ENCODE measurements around the gene SLC37A1.

SLC37A1 gene

DNA sequence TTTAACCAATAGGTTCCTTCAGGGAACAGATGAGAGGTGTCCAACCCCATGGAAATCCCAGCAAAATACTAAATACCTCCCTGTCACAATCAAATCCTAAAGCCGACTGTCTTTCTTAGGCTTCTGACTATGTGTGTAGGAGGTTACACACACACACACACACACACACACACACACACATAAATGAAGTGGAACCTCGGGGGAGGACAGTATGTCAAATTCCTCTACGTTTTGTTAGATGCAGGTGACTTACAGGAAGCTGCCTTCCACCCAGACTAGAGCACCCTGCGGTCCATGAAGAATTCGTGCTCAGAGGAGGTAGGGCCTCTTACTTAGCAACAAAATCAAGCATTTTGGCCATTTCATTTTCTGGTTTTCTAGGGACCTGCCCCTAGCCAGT, 34.1 kb upstream of the SLC37A1 start:
- DNase-seq, result no peak

DNA sequence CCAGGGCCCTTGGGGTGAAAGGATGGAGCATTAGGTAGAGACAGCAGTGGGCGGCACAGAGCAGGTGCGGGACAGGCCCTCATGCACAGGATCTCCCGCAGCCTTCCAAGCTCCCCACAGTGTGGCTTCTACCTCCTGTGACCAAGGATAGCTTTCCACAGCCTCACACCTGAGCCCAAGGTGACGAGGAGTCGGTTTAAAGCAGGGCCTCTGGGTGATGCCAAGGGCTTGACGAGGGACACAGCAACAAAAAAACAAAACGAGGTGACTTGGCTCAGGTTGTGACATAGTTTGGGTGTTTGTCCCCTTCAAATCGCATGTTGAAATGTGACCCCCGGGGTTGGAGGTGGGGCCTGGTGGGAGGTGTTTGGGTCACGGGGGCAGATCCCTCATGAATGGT, 32.9 kb upstream of the SLC37A1 start:
- DNase-seq, result no peak

DNA sequence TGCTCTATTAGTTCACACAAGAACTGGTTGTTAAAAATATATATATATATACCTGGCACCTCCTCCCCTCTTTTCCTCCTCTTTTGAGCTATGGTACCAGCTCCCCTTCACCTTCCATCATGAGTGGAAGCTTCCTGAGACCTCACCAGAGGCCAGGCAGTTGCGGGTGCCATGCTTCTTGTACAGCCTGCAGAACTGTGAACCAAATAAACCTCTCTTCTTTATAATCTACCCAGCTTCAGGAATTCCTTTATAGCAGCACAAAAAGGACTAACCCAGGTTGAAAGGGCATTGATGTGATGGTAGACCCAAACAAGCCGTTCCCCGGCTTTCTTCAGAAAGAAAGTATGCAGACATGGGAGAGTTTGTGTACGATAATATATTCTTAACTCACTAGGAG, 32.5 kb upstream of the SLC37A1 start:
- DNase-seq, result no peak

DNA sequence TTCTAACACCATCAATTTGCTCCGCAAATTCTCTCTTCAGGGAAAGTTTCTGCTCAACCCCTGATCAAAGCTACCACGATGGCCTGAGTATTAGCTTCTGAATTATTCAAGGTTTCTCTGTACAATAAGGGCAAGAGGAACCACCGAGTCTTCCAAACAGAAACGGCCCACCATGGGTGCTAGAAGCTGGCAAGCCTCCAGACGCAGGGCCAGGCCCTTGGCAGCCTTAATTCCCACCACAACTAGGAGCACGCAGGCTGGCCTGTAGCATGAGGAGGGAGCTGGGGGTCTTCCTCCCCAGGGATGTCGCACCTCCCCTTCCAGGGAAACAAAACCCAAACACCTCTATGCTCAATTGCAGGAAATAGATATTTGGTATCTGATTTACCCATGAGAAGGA, 28.7 kb upstream of the SLC37A1 start:
- DNase-seq, result no peak

DNA sequence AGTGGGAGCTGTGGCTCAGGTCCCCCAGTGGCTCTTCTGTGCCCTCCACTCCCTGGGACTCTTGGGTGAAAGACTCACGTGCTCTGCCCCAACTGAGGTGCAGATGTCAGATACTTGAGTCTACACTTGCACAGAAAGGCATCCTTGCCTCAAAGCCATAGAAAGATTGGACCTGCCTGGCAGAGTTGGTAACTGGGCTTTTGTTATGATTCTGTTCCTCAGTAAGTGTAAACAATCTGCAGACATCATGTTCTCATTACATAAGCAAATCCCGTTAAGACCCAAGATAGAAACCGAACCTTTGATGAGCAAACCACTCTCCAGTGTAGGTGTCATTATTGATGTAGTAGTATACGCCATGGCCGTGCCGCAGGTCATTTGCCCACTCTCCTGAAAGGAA, 27.6 kb upstream of the SLC37A1 start:
- no peak for DNase-seq

DNA sequence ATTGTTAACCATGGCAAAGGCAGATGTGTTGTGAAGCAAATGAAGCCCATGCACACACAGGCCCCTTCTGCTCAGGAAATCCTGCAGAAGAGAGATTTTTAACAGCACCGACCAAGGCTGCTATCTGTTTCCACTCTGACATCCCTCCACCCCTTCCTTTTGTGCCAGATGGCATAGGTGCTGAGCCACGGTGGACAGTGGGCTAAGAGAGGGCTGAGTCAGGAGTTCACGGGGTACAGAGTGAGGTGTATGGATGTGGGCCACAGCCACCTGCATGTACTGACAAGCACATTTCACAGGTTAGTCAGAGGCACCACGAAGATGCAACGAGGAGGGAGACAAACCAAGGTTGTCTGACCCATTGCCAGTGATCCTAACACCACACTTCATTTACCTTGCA, 27.1 kb upstream of the SLC37A1 start:
- DNase-seq, result no peak

DNA sequence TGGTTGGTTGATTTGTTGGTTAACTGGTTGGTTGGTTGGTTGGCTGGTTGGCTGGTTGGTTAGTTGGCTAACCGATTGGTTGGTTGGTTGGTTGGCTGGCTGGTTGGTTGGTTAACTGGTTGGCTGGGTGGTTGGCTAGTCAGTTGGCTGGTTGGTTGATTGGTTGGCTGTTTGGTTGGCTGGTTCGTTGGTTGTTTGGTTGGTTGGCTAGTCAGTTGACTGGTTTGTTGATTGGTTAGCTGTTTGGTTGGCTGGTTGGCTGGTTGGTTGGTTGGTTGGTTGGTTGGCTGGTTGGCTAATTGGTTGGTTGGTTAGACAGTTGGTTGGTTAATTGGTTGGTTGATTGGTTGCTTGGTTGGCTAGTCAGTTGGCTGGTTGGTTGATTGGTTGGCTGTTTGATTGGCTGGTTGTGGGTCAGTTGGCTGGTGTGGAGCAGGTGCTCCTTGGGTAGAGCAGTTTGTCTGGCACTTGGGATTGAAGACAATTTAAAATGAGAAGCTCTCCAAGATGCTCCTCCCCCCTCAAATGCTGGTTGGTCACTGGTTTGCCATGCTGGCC, 24.6 kb upstream of the SLC37A1 start:
- DNase-seq, result no peak

DNA sequence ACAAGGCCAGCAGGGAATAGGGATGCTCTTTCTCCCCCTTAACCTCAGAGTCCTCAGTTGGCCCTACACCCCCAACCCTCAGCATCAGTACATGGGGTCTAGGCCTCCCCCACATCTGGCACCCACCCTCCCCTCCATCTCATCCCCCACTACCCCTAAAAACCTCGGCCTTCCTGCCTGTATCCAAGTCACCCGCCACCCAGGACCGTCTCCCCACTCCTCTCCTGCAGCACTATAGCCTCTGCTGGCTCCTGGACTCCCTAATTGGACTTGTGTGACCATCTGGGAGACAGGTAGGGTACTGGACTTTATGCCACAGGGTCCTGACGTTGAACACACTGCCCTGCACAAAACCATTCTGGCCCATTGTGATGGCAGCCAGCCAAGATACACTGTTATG, 23.7 kb upstream of the SLC37A1 start:
- no peak for DNase-seq

DNA sequence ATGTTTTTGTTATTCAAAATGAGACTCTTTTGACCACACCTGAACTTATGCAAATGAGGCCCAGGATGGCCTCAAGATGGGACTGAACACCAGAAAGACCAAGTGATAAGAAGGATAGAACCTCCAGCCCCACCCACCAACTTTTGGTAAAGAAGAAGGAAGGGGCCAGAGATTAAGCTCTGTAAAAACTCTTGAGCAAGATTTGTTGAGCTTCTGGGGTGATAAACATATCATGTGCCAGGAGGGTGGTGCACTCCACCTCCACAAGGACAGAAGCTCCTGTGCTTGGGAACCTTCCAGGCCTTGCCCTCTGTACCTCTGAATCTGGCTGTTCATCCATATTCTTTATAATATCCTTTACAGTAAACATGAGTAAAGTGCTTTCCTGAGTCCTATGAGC, 22.9 kb upstream of the SLC37A1 start:
- no peak for DNase-seq

DNA sequence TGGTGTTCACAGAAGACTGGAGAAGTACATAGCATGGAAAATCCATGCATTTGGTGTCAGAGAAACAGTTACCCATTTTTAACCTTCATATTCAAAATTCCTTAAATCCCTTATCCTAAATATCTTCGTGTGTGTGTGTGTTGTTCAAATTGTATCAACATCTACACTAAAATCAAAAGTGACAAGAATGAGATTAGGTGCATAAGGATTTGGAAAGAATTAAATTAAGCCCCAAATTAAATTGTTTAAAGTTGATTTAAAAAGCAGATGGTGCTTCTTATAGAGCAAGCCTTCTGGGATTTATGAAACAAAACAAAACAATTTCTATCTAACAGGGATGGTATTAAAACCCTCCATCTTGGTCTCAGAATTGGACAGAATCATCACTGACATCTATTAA, 22.3 kb upstream of the SLC37A1 start:
- no peak for DNase-seq

DNA sequence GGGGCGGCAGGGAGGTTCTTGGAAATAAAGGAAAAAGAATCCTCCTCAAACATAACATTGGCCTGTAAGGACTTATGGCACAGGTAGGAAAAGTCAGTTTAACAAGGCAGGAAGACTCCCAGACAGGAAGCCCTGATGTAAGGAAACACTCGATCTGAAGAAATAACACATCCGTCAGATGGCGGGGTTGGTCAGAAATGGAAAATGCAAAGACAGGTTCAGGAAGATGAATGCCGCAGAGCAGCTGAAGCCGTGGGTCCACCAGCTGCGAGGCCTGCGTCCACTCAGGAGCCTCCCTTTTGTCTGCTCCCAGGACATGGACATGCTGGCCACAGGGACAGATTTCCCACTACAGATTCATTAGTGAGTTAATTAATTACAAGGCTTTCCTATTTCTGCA, 21.5 kb upstream of the SLC37A1 start:
- DNase-seq, result no peak

DNA sequence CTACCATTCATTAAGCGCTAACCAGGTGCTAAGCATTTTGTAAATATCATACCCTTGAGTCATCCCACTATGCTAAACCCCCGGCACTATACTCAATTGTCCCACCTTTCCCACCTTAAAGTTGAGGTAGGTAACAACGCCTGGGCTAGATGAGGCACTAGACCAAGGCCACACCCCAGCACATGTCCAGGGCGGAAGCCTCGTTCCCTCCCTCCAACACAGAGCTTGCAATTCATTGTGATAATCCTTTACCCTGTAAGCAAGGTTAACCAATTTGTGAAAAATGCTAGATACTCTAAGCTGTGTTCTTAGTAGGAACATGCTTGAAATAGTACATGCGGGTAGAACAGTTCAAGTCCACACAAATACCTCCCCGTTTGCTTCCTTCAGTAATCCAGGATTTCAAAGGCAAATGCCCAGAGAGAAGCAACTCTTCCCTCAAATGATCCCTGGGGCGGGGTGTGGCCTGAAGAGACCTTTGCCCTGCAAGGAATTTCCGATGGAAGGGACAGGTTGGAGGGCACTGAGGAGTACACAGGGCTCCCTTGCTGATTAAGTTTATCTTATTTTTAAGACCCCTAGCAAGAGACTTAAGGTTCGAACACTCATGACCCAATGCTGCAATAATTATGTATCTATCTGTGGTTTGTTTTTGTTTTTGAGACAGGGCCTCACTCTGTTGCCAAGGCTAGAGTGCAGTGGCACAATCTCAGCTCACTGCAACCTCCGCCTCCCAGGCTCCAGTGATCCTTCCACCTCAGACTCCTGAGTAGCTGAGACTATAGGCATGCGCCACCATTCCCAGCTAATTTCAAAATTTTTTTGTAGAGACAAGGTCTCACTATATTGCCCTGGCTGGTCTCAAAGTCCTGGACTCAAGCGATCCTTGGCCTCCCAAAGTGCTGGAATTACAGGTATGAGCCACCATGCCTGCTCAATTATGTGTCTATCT, 20.3 kb upstream of the SLC37A1 start:
- DNase-seq, result no peak

DNA sequence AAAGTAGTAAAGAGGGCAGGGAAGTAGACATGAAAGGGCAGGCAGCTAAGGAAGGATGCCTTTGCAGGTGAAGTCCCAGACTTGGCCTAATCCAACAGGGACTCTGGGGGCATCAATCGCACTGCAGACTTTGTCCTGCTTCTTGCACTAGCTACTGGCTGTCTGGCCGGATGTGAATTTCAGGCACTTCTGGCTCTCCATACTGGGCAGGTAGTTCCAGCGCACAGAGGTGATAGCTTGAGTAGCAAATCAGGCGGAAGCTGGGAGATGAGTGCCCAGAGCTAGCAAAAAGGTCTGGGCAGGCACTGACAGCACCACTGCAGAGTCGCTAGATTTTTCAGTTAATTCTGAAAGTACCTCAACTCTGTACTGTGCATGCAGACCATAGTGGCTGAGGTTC, 18.6 kb upstream of the SLC37A1 start:
- DNase-seq, result no peak

DNA sequence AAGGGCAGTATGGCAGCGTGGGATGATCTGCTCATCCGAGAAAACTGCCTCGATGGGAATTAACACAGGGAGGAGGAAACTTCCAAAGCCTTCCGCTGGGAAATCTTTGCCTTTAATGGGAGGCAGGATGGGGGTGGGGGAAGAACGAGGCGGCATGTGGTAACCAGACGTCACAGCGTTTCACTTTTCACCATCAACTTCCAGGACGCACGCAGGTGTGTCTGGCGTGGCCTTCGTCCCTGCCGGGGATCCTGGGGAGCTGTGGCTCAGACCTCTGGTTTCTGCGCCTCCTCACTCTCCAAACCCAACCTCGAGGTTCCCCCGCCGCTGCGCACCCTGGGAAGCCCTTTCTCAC, 17.9 kb upstream of the SLC37A1 start:
- peak; percentile 73 for DNase-seq

DNA sequence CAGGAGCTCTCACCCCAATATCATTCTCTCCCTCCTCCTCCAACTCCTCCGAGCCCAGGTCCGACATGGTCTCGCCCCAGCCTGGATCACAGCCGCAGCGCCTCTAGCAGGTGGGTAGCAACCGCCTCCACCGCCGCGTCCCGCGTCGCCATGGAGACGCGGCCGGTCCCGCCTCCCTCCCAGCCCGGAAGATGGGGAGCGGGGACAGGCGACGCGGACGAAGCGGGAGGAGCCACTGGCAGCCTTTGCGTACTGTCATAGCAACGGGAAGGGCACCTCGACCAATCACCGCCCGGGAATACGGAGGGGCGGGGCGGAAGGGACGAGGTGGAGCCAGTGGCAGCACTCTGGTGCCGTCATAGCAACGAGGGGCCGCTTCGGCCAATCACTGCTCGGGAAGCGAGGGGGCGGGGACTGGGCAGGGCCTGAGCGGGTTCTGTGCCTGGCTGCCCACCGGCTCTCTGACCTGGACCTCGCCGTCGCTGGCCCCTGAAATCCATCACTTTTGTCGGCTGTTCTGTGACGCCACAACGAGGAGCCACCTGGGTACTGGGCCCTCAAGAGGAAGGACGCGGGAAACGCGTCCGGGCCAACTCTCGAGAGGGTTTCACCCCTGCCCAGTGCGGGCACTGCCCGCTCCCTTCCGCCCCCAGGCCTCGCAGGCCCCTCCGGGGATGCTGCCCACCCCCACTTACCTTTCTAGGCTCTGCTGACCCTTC, 17.4 kb upstream of the SLC37A1 start, which contains the start of gene RSPH1:
Gene RSPH1 (minus strand): TSS at position 105 of the 719 bp plus-strand sequence. CDS start 38 bp downstream, at position 67.
- DNase-seq, result peak; percentile 99

DNA sequence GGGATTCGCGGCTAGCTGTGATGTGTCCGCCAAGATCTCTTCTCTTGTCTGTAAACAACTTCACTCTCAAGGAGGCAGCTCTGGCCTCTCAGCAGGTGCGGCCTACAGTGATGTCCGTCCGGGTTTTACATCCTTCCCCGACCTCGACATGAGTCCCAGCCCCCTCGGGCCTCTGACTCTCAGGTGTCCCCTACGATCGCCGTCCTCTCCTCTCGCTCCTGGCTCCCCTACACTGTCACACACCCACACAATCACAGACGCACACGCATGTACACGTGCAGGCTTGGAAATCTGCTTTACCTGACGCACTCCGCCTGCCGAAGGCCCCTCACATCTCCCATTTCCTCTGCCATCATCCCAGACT, 16.8 kb upstream of the SLC37A1 start:
- DNase-seq, result peak; percentile 26

DNA sequence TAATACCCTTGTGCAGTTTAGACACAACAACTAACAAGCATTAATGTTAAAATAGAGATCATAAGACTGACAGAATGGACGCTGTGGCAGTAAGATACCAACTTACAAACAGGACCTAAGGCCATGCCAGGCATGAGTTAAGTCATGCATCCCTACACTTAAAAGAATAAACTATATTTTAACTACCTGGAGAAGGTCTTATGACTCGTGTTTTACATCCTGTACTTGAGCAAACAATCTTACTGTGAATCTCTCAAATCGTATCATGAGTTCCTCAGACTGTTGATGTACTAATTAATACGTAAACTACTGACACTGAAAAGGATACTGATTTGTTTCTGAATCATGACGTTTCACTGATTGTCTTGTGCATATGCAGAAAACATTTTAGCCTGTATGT, 15.6 kb upstream of the SLC37A1 start:
- no peak for DNase-seq

DNA sequence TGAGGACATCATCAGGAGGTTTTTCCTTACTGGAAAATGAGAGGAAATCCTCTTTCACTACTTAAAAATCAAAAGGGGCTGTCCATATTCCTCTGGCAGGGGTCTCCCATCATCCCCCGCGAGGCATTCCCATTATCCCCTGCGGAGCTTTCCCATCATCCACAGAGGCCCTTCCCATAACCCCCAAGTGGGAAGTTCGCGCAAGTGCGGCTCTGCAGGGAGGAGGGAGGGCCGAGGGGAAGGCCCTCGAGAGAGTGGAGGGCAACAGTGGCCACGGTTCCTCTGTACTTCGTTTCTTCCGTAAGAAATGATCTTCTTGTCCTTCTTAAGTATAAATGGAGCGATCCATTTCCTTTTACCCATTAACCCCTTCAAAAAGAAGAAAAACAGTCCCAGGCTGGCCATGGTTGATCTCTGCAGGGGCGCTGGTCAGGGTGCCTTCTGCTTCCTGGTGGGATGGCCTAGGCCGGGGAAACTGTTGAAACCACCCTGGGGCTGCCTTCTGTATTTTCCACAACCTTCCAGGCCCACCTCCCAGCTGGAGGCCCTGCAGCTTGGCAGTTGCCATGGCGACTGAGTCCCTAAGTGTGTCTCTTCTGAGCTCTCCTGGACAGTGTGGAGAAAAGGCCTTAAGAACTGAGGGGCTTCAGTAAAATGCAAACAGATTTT, 14.1 kb upstream of the SLC37A1 start:
- DNase-seq, result peak; percentile 5

DNA sequence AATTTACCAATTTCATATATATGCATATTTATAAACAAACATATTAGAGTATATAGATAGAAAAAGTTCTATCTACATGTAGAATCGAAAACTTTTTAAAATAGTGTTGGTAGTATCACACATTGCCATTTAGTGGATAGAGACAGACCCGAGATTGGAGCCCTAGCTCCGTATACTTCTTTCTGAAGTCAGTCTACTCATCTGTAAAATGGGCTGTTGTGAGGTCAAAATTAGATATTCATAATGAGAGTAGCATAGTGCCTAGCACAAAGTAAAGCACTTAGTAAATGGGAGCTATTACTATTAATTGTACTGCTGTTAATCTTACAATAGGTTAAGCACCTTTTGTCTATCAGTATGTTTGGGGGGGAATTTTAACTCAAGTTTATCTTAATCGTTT, 13.4 kb upstream of the SLC37A1 start:
- no peak for DNase-seq

DNA sequence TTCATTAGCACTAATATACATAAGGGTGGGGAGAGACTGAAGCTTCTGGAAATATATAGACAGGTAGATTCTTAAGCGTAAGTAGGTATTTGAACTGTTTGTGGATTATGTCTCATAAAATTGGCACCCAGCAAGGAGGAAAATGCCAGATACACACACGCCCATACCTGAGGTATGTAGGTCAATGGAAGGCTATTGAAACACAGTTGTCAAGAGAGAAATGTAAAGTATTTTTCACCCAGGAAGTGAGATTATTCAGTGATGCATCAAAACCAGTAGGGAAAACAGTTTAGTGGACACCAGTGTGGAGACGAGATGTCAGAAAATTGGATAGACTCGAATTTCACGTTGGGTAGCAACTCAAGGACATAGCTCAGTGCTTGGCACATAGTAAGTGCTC, 12.9 kb upstream of the SLC37A1 start:
- DNase-seq, result no peak

DNA sequence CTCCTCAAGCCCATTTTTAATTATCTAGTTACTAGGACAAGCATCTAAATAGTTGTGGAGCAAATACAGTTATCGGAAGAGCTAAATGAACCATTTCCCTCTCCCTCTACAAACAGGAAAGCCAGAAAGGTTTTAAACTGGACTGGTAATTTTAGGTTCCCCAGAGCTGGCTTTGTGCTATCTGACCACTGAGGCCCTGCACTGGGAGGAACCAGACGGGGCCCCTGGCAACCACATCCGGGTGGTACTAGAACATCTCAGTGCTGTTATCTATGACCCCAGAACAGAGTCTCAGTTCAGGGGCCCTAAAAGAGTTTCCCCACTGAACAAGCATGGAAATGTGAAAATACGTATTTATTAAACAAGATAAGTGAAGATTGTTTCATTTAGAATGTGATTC, 9.9 kb upstream of the SLC37A1 start:
- DNase-seq, result no peak

DNA sequence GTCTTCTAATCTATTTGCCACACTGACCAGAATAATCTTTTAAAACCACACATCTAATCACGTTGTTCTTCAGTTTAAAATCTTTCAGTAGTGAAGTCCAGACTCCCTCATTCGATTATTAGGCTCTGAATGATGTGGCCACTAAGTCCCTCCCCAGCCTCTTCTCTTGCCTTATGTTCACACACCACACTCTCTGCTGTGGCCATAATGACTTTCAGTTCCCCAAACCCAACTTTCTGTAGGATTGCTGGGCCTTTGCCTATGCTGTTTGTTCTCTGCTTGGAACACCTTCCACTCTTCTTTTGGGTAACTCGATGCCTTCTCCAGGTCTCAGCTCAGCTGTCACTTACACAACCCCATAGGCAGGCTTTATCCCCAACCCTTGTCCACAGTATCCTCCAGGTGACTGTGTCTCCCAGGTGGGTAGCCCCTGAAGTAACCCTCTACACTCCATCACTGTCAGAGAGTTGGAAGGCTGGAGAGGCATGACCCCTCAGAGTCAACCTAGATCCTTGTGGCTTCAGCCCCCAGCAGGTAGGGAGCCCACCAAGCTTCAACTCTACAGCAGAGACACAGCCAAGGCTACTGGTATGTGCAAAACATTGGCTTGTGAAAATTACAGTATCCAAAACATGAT, 8.4 kb upstream of the SLC37A1 start:
- no peak for DNase-seq

DNA sequence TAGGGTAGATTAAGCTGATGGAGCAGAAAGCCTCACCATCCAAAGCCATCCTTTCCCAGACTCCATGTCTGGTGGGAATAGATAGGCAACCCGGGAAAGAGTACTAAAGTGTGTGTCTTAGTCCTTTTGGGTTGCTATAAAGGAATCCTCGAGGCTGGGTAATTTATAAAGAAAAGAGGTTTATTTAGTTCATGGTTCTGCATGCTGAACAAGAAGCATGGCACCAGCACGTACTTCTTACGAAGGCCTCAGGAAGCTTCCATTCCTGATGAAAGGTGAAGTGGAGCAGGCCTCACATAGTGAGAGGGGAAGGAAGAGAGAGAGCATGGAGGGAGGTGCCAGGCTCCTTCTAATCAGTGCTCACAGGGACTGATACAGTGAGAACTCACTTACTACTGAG, 6.2 kb upstream of the SLC37A1 start:
- no peak for DNase-seq

Measured in NCI-H1105 treated with DMSO at 0.1 percent for 48 hours (cell line).